C4-2B (cell line): ENCODE measurements around the gene SNRK.

Source experiments
- CTCF ChIP-seq: fragments of 450-650 bp; conservative IDR thresholded peaks from 2 replicates; pipeline ENCODE4 v1.5.1; 2017; ENCODE audit warnings: mild to moderate bottlenecking
- ZFX ChIP-seq: fragments of 450-650 bp; IDR thresholded peaks from 2 replicates; pipeline ENCODE4 v1.6.1; 2017

- no peak for TF ChIP-seq CTCF
- no peak for TF ChIP-seq ZFX
Observed at GRCh38 chr3:43361077-43361476, 74.7 kb downstream of the SNRK start.
